ENCODE results near the gene OSBPL8.

GRCh38 chr12:76303989-76304460 lies 255.5 kb downstream of the OSBPL8 start:
- TF ChIP-seq CTCF (IDR thresholded peaks at IDR 0.05): no peak
- no peak for TF ChIP-seq POLR2A (IDR thresholded peaks at IDR 0.05)

Measured in lower leg skin (tissue), 3 donors.